Inflammatory macrophage treated with lipopolysaccharide for 1 hour (primary cell): ENCODE data around the gene SLC12A5.

ENCODE experiments used
- DNase-seq, 2 donors: peaks; one replicate each; pipeline ENCODE4 v3.0.0-alpha.2; 2020 to 2022

The SLC12A5 gene

GRCh38 chr20:46056970-46057855, 28.2 kb downstream of the SLC12A5 start:
- peak in 1 of 2 donors; percentile 19 for DNase-seq

- peak in 1 of 2 donors; percentile 49 for DNase-seq
Observed at GRCh38 chr20:46057856-46058598, 29.0 kb downstream of the SLC12A5 start.

GRCh38 chr20:46058599-46059281, 29.7 kb downstream of the SLC12A5 start:
- no peak for DNase-seq

- peak; percentile 53 to 57 for DNase-seq
Observed at GRCh38 chr20:46060301-46060881, 31.4 kb downstream of the SLC12A5 start.

GRCh38 chr20:46060975-46061374, 32.0 kb downstream of the SLC12A5 start:
- DNase-seq, result no peak

GRCh38 chr20:46062151-46062550, 33.1 kb downstream of the SLC12A5 start:
- DNase-seq, result no peak

- DNase-seq, result no peak
Observed at GRCh38 chr20:46062621-46063020, 33.6 kb downstream of the SLC12A5 start.

GRCh38 chr20:46063151-46063550, 34.1 kb downstream of the SLC12A5 start:
- no peak for DNase-seq

- no peak for DNase-seq
Observed at GRCh38 chr20:46063652-46064054, 34.6 kb downstream of the SLC12A5 start.

GRCh38 chr20:46065006-46065405, 36.0 kb downstream of the SLC12A5 start:
- no peak for DNase-seq

- no peak for DNase-seq
Observed at GRCh38 chr20:46065691-46066090, 36.7 kb downstream of the SLC12A5 start.

- peak; percentile 46 to 74 for DNase-seq
Observed at GRCh38 chr20:46070215-46070900, 41.3 kb downstream of the SLC12A5 start.

- DNase-seq, result no peak
Observed at GRCh38 chr20:46071573-46071972, 42.6 kb downstream of the SLC12A5 start.

- no peak for DNase-seq
Observed at GRCh38 chr20:46073024-46073423, 44.0 kb downstream of the SLC12A5 start.

GRCh38 chr20:46073443-46073842, 44.4 kb downstream of the SLC12A5 start:
- no peak for DNase-seq

GRCh38 chr20:46074006-46074405, 45.0 kb downstream of the SLC12A5 start:
- DNase-seq, result no peak

GRCh38 chr20:46076806-46077205, 47.8 kb downstream of the SLC12A5 start:
- no peak for DNase-seq

- no peak for DNase-seq
Observed at GRCh38 chr20:46077642-46078305, 48.8 kb downstream of the SLC12A5 start.

- DNase-seq, result no peak
Observed at GRCh38 chr20:46078954-46079353, 49.9 kb downstream of the SLC12A5 start.

- DNase-seq, result no peak
Observed at GRCh38 chr20:46081074-46081473, 52.1 kb downstream of the SLC12A5 start.

- no peak for DNase-seq
Observed at GRCh38 chr20:46083101-46083500, 54.1 kb downstream of the SLC12A5 start.

- DNase-seq, result no peak
Observed at GRCh38 chr20:46083531-46084061, 54.6 kb downstream of the SLC12A5 start.
